ENCODE measurements around the gene PDIA2.

DNA sequence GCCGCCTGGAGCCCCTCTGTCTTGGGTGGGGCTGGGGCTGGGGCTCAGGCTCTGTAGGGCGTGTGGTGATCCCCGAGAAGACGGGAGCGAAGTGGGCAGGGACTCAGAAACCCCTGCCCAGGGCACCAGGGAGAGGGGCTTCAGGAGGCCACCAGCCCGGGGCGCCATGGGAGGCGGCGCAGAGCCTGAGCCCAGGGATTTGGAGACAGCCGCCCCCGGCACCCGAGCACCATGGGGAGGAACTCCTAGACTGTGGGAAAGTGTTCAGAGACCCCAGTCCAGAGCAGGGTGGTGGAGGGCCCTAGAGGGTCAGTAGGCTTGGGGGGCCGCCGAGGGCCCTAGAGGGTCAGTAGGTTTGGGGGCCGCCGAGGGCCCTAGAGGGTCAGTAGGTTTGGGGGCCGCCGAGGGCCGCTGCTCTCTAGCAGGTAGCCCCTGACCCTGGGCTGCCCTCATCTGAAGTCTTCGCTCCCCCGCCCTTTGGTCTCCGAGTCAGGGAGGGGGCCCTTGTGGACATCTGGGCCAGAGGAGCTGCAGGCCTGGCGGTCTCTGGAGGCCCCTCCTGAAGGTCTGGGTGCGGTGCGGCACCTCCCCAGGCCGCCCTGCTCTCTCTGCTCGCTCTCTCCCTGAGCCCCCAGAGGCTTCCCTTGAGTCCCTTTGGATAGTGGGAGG is 1.8 kb upstream of the PDIA2 start:
- TF ChIP-seq CTCF (IDR thresholded peaks at IDR 0.05; ENCODE audit: insufficient read depth, low read length) (no peak), POLR2AphosphoS5 (IDR thresholded peaks at IDR 0.05; ENCODE audit: low read depth) (no peak), REST (IDR thresholded peaks at IDR 0.05; ENCODE audit: insufficient replicate concordance, low read depth) (no peak), GABPA (IDR thresholded peaks at IDR 0.05; ENCODE audit: low read depth) (no peak)

Measured in HL-60 (cell line).